Thoracic aorta (tissue), 2 donors: ENCODE results near the gene LSP1. TPM values are rescaled to one million over a fixed set of nuclear protein-coding genes. Genes with fewer than 3 reads are reported as not detected.

Source experiments
- ATAC-seq: fragments of 150-250 bp; one replicate; pipeline ENCODE4 v1.8.0; 2017; ENCODE audit warnings: low read depth; ENCODE audit not compliant: insufficient number of reproducible peaks, low FRiP score
- DNase-seq: peaks from one replicate; pipeline ENCODE4 v3.0.0-alpha.2; 2020; ENCODE audit warnings: low spot score
- H3K27ac ChIP-seq, 2 donors: fragments of 200-600 bp; sonication (generic); 1 replicate in 1 of 2; 2 replicates in 1 of 2; pipeline ENCODE4 v1.5.1; 2016; ENCODE audit warnings: mild to moderate bottlenecking in 2 of 2, moderate library complexity in 2 of 2
- H3K27me3 ChIP-seq: fragments of 200-600 bp; sonication (generic); replicated peaks from 2 replicates; pipeline ENCODE4 v1.6.0; 2016; ENCODE audit warnings: mild to moderate bottlenecking; ENCODE audit not compliant: insufficient read depth
- H3K36me3 ChIP-seq: fragments of 200-600 bp; sonication (generic); one replicate; pipeline ENCODE4 v1.5.1; 2016
- H3K4me1 ChIP-seq, 2 donors: fragments of 200-600 bp; sonication (generic); 1 replicate in 1 of 2; 2 replicates in 1 of 2; pipeline versions ENCODE4 v1.5.1 to v1.6.0; 2016; ENCODE audit warnings: low read depth in 2 of 2, mild to moderate bottlenecking in 1 of 2; ENCODE audit not compliant: control insufficient read depth in 1 of 2
- H3K4me3 ChIP-seq: fragments of 200-600 bp; sonication (generic); 2 replicates; pipeline ENCODE4 v1.5.1; 2016; ENCODE audit warnings: mild to moderate bottlenecking
- H3K9me3 ChIP-seq: fragments of 200-600 bp; sonication (generic); 2 replicates; pipeline ENCODE4 v1.5.1; 2016
- CTCF ChIP-seq: fragments of 200-600 bp; sonication (generic); IDR thresholded peaks from one replicate; pipeline ENCODE4 v1.5.1; 2019; ENCODE audit warnings: antibody characterized with exemption
- total RNA-seq, 2 donors: library from RNA; depleted of rRNA; stranded (reverse); fragments of >200 nt; gene quantifications; one replicate each; pipeline versions ENCODE4 v1.1.0 to v1.2.3, GENCODE V29; 2016

The LSP1 gene
- total RNA-seq, 2 donors from 2014 or later: 23.6 to 40.5 TPM

- DNase-seq (no peak), ATAC-seq (no peak)
- Histone ChIP-seq H3K27me3 (no peaks in the 10 kb centered on the region), H3K27ac (no peak overlapping the region), H3K4me3 (no peak overlapping the region), H3K9me3 (no peaks in the 10 kb centered on the region), H3K36me3 (peaks cover 5% of the 10 kb centered on the region), H3K4me1 (no peaks in the 10 kb centered on the region)
- no peak for TF ChIP-seq CTCF
Observed at GRCh38 chr11:1888347-1888753, 35.5 kb downstream of the LSP1 start.

GRCh38 chr11:1888811-1889210 is 35.9 kb downstream of the LSP1 start:
- TF ChIP-seq CTCF: no peak
- H3K4me3 ChIP-seq: no peak overlapping the region
- ATAC-seq (no peak), DNase-seq (no peak)
- no peaks in the 10 kb centered on the region for H3K4me1 ChIP-seq
- H3K27me3 ChIP-seq: no peaks in the 10 kb centered on the region
- peaks cover 5% of the 10 kb centered on the region for H3K36me3 ChIP-seq
- H3K9me3 ChIP-seq: no peaks in the 10 kb centered on the region
- H3K27ac ChIP-seq: no peak overlapping the region

GRCh38 chr11:1889224-1889930 is 36.5 kb downstream of the LSP1 start:
- Histone ChIP-seq H3K27ac (no peak overlapping the region), H3K36me3 (peaks cover 5% of the 10 kb centered on the region), H3K9me3 (no peaks in the 10 kb centered on the region), H3K4me3 (no peak overlapping the region), H3K4me1 (no peaks in the 10 kb centered on the region), H3K27me3 (no peaks in the 10 kb centered on the region)
- TF ChIP-seq CTCF: no peak
- DNase-seq (no peak), ATAC-seq (no peak)

- Histone ChIP-seq H3K27ac (no peak overlapping the region), H3K36me3 (peaks cover 5% of the 10 kb centered on the region), H3K4me1 (no peaks in the 10 kb centered on the region), H3K27me3 (no peaks in the 10 kb centered on the region), H3K9me3 (no peaks in the 10 kb centered on the region), H3K4me3 (no peak overlapping the region)
- ATAC-seq: no peak
- no peak for DNase-seq
- TF ChIP-seq CTCF: no peak
Observed at GRCh38 chr11:1889941-1890855, 37.3 kb downstream of the LSP1 start.
